KG1 (cell line): ENCODE measurements around the gene HHATL.

Experiments
- DNase-seq: peaks from one replicate; lab custom pipeline; 2025; lab: John Stamatoyannopoulos, UW

The HHATL gene

GRCh38 chr3:42652611-42653302 lies 49.8 kb downstream of the HHATL start:
- DNase-seq: peak; percentile 56

- DNase-seq: no peak
Observed at GRCh38 chr3:42652251-42652610, 50.4 kb downstream of the HHATL start.

GRCh38 chr3:42651248-42652091 lies 51.1 kb downstream of the HHATL start:
- no peak for DNase-seq

GRCh38 chr3:42649783-42650182 lies 52.8 kb downstream of the HHATL start:
- no peak for DNase-seq

- no peak for DNase-seq
Observed at GRCh38 chr3:42649006-42649405, 53.6 kb downstream of the HHATL start.

GRCh38 chr3:42647821-42648459 lies 54.7 kb downstream of the HHATL start:
- no peak for DNase-seq
